ENCODE measurements around the gene PARVA.

DNA sequence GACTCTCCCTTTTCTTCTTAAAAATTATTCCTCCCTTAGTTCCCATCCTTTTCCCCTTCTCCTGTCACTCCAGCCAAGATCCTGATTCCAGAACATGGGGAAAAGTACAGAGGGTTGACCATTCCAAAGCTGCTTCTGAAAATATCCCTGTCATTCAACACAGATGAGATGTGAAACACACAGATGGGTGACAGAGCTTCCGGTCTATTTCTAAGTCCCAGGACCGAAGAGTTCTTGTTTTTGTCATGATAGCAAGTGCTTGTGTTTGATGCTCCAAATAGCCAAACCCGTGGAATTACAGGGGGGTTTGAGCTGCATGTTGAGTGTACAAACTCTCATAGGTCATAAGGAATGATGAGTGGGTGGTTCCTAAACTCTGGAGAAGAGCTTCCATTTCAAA is 57.9 kb downstream of the PARVA start:
- TF ChIP-seq, protein P1, sequence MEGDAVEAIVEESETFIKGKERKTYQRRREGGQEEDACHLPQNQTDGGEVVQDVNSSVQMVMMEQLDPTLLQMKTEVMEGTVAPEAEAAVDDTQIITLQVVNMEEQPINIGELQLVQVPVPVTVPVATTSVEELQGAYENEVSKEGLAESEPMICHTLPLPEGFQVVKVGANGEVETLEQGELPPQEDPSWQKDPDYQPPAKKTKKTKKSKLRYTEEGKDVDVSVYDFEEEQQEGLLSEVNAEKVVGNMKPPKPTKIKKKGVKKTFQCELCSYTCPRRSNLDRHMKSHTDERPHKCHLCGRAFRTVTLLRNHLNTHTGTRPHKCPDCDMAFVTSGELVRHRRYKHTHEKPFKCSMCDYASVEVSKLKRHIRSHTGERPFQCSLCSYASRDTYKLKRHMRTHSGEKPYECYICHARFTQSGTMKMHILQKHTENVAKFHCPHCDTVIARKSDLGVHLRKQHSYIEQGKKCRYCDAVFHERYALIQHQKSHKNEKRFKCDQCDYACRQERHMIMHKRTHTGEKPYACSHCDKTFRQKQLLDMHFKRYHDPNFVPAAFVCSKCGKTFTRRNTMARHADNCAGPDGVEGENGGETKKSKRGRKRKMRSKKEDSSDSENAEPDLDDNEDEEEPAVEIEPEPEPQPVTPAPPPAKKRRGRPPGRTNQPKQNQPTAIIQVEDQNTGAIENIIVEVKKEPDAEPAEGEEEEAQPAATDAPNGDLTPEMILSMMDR (conservative IDR thresholded peaks at IDR 0.05 in 1 of 2, IDR thresholded peaks at IDR 0.05 in 1 of 2; ENCODE audit: low read depth in 1 of 2, low read length in 2 of 2), result no peak
- TF ChIP-seq EZH2 (IDR thresholded peaks at IDR 0.05; ENCODE audit: low read length, missing control alignments), result no peak
